ENCODE measurements around the gene PRKACB. TPM values are rescaled to one million over a fixed set of nuclear protein-coding genes. Genes with fewer than 3 reads are reported as not detected.

Gene PRKACB
- total RNA-seq, 1 donor from 2014 or later, result 44.1 TPM

DNA sequence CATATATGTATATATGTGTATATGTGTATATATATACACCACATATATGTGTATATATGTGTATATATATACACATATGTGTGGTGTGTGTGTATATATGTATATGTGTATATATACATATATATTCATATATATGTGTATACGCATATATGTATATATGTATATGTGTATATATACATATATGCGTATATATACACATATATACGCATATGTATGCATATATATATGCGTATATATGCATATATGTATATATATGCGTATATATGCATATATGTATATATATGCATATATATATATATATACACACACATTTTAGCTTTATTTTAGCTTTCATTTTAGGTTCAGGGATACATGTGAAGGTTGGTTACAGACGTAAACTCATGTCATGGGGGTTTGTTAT is 54.8 kb downstream of the PRKACB start:
- H3K79me2 ChIP-seq (ENCODE audit: low read depth), result no peaks in the 10 kb centered on the region
- H3K27ac ChIP-seq, result no peak overlapping the region
- TF ChIP-seq EZH2phosphoT487 (IDR thresholded peaks at IDR 0.05), result no peak
- TF ChIP-seq EZH2 (IDR thresholded peaks at IDR 0.05), result no peak
- TF ChIP-seq, protein P1, sequence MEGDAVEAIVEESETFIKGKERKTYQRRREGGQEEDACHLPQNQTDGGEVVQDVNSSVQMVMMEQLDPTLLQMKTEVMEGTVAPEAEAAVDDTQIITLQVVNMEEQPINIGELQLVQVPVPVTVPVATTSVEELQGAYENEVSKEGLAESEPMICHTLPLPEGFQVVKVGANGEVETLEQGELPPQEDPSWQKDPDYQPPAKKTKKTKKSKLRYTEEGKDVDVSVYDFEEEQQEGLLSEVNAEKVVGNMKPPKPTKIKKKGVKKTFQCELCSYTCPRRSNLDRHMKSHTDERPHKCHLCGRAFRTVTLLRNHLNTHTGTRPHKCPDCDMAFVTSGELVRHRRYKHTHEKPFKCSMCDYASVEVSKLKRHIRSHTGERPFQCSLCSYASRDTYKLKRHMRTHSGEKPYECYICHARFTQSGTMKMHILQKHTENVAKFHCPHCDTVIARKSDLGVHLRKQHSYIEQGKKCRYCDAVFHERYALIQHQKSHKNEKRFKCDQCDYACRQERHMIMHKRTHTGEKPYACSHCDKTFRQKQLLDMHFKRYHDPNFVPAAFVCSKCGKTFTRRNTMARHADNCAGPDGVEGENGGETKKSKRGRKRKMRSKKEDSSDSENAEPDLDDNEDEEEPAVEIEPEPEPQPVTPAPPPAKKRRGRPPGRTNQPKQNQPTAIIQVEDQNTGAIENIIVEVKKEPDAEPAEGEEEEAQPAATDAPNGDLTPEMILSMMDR (IDR thresholded peaks at IDR 0.05), result no peak
- no peaks in the 10 kb centered on the region for H3K4me1 ChIP-seq
- H2AFZ ChIP-seq (replicated peaks), result no peak overlapping the region
- peaks cover 28% of the 10 kb centered on the region for H3K36me3 Mint-ChIP-seq
- no peaks in the 10 kb centered on the region for H3K9me3 ChIP-seq (ENCODE audit: low read depth)
- H3K27me3 ChIP-seq, result no peaks in the 10 kb centered on the region
- H3K4me2 ChIP-seq, result no peak overlapping the region
- no peak for DNase-seq (ENCODE audit: low spot score)
- H4K20me1 ChIP-seq (ENCODE audit: low read depth), result peaks cover 3% of the 10 kb centered on the region
- no peak overlapping the region for H3K27ac Mint-ChIP-seq
- H3K4me3 Mint-ChIP-seq, result no peak overlapping the region
- H3K9ac ChIP-seq, result no peak overlapping the region
- no peak overlapping the region for H3K4me3 ChIP-seq
- H3K27me3 Mint-ChIP-seq (ENCODE audit: insufficient read depth, low read depth), result no peaks in the 10 kb centered on the region
- H3K9me3 Mint-ChIP-seq, result peaks cover 2% of the 10 kb centered on the region
- H3K36me3 ChIP-seq, result peaks cover 5% of the 10 kb centered on the region
- no peaks in the 10 kb centered on the region for H3K4me1 Mint-ChIP-seq
- H3F3A ChIP-seq (ENCODE audit: low read depth), result no peaks in the 10 kb centered on the region

DNA sequence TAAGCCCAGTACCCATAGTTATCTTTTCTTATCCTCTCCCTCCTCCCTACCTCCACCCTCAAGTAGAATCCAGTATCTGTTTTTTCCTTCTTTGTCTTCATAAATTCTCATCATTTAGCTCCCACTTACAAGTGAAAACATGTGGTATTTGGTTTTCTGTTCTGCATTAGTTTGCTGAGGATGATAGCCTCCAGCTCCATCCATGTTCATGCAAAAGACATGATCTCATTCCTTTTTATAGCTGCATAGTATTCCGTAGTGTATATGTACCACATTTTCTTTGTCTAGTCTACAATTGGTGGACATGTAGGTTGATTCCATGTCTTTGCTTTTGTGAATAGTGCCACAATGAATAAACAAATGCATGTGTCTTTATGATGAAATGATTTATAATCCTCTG is 55.2 kb downstream of the PRKACB start:
- Mint-ChIP-seq H3K27ac (no peak overlapping the region), H3K4me3 (no peak overlapping the region), H3K9me3 (no peaks in the 10 kb centered on the region), H3K27me3 (ENCODE audit: insufficient read depth, low read depth) (no peaks in the 10 kb centered on the region), H3K36me3 (peaks cover 24% of the 10 kb centered on the region), H3K4me1 (no peaks in the 10 kb centered on the region)
- Histone ChIP-seq H2AFZ (replicated peaks) (no peak overlapping the region), H3K27ac (no peak overlapping the region), H3F3A (ENCODE audit: low read depth) (no peaks in the 10 kb centered on the region), H3K4me2 (no peak overlapping the region), H3K36me3 (peaks cover 8% of the 10 kb centered on the region), H3K27me3 (no peaks in the 10 kb centered on the region), H3K9ac (no peak overlapping the region), H3K4me3 (no peak overlapping the region), H4K20me1 (ENCODE audit: low read depth) (peaks cover 3% of the 10 kb centered on the region), H3K79me2 (ENCODE audit: low read depth) (no peaks in the 10 kb centered on the region), H3K9me3 (ENCODE audit: low read depth) (no peaks in the 10 kb centered on the region), H3K4me1 (no peaks in the 10 kb centered on the region)
- no peak for TF ChIP-seq EZH2phosphoT487 (IDR thresholded peaks at IDR 0.05)
- TF ChIP-seq EZH2 (IDR thresholded peaks at IDR 0.05), result no peak
- TF ChIP-seq, protein P1 (IDR thresholded peaks at IDR 0.05), result no peak
- no peak for DNase-seq (ENCODE audit: low spot score)

DNA sequence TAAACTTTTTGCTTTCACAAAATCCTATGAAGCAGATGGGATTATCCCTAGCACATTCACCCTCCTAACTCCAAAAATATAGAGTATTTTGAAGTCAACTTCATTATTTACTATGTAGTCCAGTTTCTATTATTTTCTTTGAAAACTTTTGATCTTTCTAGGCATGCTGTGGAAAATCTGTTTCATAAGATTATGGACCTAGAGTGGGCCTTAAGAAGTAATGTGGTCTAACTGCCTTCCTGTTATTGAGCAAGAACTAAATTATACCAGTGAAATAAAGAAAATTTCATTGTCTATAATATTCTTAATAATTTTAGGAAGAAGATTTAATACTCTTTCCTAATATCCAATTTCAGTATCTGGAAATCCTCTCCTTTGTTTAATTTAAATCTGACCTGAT is 58.1 kb downstream of the PRKACB start:
- no peak overlapping the region for H3K4me3 Mint-ChIP-seq
- H3K9me3 Mint-ChIP-seq, result no peaks in the 10 kb centered on the region
- H3K27me3 Mint-ChIP-seq (ENCODE audit: insufficient read depth, low read depth), result no peaks in the 10 kb centered on the region

More for the DNA sequence above, 58.1 kb downstream of the PRKACB start:
- no peaks in the 10 kb centered on the region for H3K79me2 ChIP-seq (ENCODE audit: low read depth)
- H3K27me3 ChIP-seq, result no peaks in the 10 kb centered on the region
- H3K4me3 ChIP-seq, result no peak overlapping the region
- H3K36me3 Mint-ChIP-seq, result peaks cover 26% of the 10 kb centered on the region
- H3K27ac ChIP-seq, result no peak overlapping the region
- TF ChIP-seq EZH2 (IDR thresholded peaks at IDR 0.05) (no peak), EZH2phosphoT487 (IDR thresholded peaks at IDR 0.05) (no peak)
- TF ChIP-seq, protein P1 (IDR thresholded peaks at IDR 0.05), result no peak
- no peak overlapping the region for H3K4me2 ChIP-seq
- H3K9ac ChIP-seq, result no peak overlapping the region
- H4K20me1 ChIP-seq (ENCODE audit: low read depth), result peaks cover 6% of the 10 kb centered on the region
- H3F3A ChIP-seq (ENCODE audit: low read depth), result no peaks in the 10 kb centered on the region
- no peak overlapping the region for H3K27ac Mint-ChIP-seq
- no peaks in the 10 kb centered on the region for H3K4me1 ChIP-seq
- H2AFZ ChIP-seq (replicated peaks), result no peak overlapping the region
- H3K9me3 ChIP-seq (ENCODE audit: low read depth), result no peaks in the 10 kb centered on the region
- no peak for DNase-seq (ENCODE audit: low spot score)
- no peaks in the 10 kb centered on the region for H3K4me1 Mint-ChIP-seq
- peaks cover 10% of the 10 kb centered on the region for H3K36me3 ChIP-seq
